ENCODE results near the gene CPB1.

- TF ChIP-seq, protein P1, sequence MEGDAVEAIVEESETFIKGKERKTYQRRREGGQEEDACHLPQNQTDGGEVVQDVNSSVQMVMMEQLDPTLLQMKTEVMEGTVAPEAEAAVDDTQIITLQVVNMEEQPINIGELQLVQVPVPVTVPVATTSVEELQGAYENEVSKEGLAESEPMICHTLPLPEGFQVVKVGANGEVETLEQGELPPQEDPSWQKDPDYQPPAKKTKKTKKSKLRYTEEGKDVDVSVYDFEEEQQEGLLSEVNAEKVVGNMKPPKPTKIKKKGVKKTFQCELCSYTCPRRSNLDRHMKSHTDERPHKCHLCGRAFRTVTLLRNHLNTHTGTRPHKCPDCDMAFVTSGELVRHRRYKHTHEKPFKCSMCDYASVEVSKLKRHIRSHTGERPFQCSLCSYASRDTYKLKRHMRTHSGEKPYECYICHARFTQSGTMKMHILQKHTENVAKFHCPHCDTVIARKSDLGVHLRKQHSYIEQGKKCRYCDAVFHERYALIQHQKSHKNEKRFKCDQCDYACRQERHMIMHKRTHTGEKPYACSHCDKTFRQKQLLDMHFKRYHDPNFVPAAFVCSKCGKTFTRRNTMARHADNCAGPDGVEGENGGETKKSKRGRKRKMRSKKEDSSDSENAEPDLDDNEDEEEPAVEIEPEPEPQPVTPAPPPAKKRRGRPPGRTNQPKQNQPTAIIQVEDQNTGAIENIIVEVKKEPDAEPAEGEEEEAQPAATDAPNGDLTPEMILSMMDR (IDR thresholded peaks at IDR 0.05; ENCODE audit: borderline replicate concordance, extremely low read depth, low read length, poor library complexity, severe bottlenecking) = no peak
- no peak for TF ChIP-seq EZH2 (IDR thresholded peaks at IDR 0.05; ENCODE audit: borderline replicate concordance, low read depth, low read length, severe bottlenecking)
Measured at GRCh38 chr3:148809835-148810234, 17.8 kb upstream of the CPB1 start.

Data from DND-41 (cell line).